Measurements from ENCODE around the gene TFAP2B.

- TF ChIP-seq GATA2 (IDR thresholded peaks at IDR 0.05; ENCODE audit: low read depth, low read length) (no peak), GATA3 (IDR thresholded peaks at IDR 0.05; ENCODE audit: low read depth, low read length) (no peak)
Observed at GRCh38 chr6:50819904-50820868, 1.5 kb downstream of the TFAP2B start.
